Astrocyte (in vitro differentiated cells and primary cell): Measurements from ENCODE around the gene ERVH48-1.

Experiments used
- EZH2 ChIP-seq: IDR thresholded peaks from 2 replicates; pipeline ENCODE4 v1.6.1; 2012; ENCODE audit warnings: mild to moderate bottlenecking, low read length, inconsistent platforms; ENCODE audit not compliant: insufficient read depth
- TF ChIP-seq, protein P1 (sequence below): IDR thresholded peaks from 2 replicates; pipeline ENCODE4 v1.5.1; 2011; ENCODE audit warnings: low read depth, mild to moderate bottlenecking, inconsistent platforms, low read length, moderate library complexity; ENCODE audit not compliant: insufficient read depth

DNA sequence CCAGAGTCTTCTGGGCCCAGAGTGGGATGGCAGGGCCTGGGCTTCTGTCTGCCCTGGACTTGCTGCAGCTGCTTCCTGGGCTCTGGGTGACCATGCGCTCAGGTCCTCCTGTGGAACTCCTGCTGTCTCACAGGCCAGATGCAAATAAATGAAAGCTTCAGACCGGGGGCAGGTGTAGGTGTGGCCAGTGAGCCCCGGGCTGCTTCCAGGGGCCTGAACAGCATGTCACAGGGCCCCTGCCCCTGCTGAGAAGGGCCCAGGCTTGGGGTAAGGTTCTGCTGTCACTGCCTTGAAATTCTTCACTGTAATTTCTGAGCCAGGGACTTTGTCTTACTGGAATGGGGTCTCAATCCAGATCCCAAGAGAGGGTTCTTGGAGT, 46.5 kb upstream of the ERVH48-1 start:
- TF ChIP-seq, protein P1, sequence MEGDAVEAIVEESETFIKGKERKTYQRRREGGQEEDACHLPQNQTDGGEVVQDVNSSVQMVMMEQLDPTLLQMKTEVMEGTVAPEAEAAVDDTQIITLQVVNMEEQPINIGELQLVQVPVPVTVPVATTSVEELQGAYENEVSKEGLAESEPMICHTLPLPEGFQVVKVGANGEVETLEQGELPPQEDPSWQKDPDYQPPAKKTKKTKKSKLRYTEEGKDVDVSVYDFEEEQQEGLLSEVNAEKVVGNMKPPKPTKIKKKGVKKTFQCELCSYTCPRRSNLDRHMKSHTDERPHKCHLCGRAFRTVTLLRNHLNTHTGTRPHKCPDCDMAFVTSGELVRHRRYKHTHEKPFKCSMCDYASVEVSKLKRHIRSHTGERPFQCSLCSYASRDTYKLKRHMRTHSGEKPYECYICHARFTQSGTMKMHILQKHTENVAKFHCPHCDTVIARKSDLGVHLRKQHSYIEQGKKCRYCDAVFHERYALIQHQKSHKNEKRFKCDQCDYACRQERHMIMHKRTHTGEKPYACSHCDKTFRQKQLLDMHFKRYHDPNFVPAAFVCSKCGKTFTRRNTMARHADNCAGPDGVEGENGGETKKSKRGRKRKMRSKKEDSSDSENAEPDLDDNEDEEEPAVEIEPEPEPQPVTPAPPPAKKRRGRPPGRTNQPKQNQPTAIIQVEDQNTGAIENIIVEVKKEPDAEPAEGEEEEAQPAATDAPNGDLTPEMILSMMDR: no peak
- no peak for TF ChIP-seq EZH2
